K562 (cell line): ENCODE results near the gene C1QTNF12. TPM values are rescaled to one million over a fixed set of nuclear protein-coding genes. Genes with fewer than 3 reads are reported as not detected.

Source experiments
- ATAC-seq: fragments of 200-7000 bp; cut with Tn5 transposase; 3 replicates; pipeline ENCODE4 v1.9.1; 2020; ENCODE audit warnings: moderate library complexity
- BruUV-seq: library from RNA; stranded (reverse); fragments of 400-500 nt; replicated peaks from 2 replicates; lab custom pipeline; 2021; lab: Mats Ljungman, UMichigan
- CTCF ChIA-PET: fragments of 300-600 bp; formaldehyde crosslinking; extraction: SDS; loops from one replicate; lab custom pipeline; 2021; ENCODE audit warnings: low intra/inter-chr PET ratio; lab: Yijun Ruan, JAX
- POLR2A ChIA-PET: fragments of 300-600, 350-650 bp; sonication (Branson Sonifier 250); formaldehyde crosslinking; extraction: SDS; loops from one replicate; lab custom pipeline; 2021; ENCODE audit warnings: antibody characterized with exemption, inconsistent platforms; lab: Yijun Ruan, JAX
- DNase-seq, 4 experiments: peaks; one replicate each; pipeline versions ENCODE4 v3.0.0 to v3.0.0-alpha.2; 2011 to 2018; ENCODE audit warnings: low spot score in 3 of 4, mixed read lengths in 3 of 4; ENCODE audit errors: extremely low read depth in 1 of 4
- FAIRE-seq: peaks from 2 replicates; lab custom pipeline; 2011; peaks lifted over from hg19 to GRCh38; lab: Jason Lieb, UNC
- H2AFZ ChIP-seq: 2 replicates; pipeline ENCODE4 v1.6.0; 2011; ENCODE audit warnings: low read depth, low read length, control low read depth, inconsistent platforms
- H3K27ac ChIP-seq: fragments of 200-600 bp; 3 replicates; pipeline ENCODE4 v1.8.0; 2011; ENCODE audit warnings: low read depth, mild to moderate bottlenecking, control low read depth, inconsistent platforms, low read length, moderate library complexity, mixed read lengths; ENCODE audit errors: extremely low read depth
- H3K27me3 ChIP-seq, 2 experiments: fragments of 300-600 bp in 1 of 2; 2 replicates in 1 of 2; 3 replicates in 1 of 2; pipeline versions ENCODE4 v1.6.0 to v1.8.0; 2011; ENCODE audit warnings: inconsistent platforms in 2 of 2, low read length in 2 of 2, mild to moderate bottlenecking in 1 of 2, mixed read lengths in 1 of 2, moderate library complexity in 1 of 2; ENCODE audit not compliant: control insufficient read depth in 2 of 2, insufficient read depth in 2 of 2
- H3K36me3 ChIP-seq: fragments of 300-600 bp; 3 replicates; pipeline ENCODE4 v1.8.0; 2011; ENCODE audit warnings: mild to moderate bottlenecking, low read length, inconsistent platforms; ENCODE audit not compliant: control insufficient read depth, insufficient read depth
- H3K4me1 ChIP-seq, 2 experiments: fragments of 200-600 bp in 1 of 2; replicated peaks in 1 of 2; 2 replicates in 1 of 2; 3 replicates in 1 of 2; pipeline versions ENCODE4 v1.5.1 to v1.8.0; 2011; ENCODE audit warnings: inconsistent platforms in 2 of 2, low read length in 2 of 2, mild to moderate bottlenecking in 1 of 2, mixed read lengths in 1 of 2, moderate library complexity in 1 of 2; ENCODE audit not compliant: control insufficient read depth in 2 of 2, insufficient read depth in 2 of 2
- H3K4me2 ChIP-seq: 2 replicates; pipeline ENCODE4 v1.6.1; 2011; ENCODE audit warnings: low read length, control low read depth, inconsistent platforms, mixed read lengths; ENCODE audit not compliant: insufficient read depth
- H3K4me3 ChIP-seq: fragments of 200-600 bp; sonication (generic), shearing (Covaris generic); 2 replicates; pipeline ENCODE4 v1.5.1; 2016; ENCODE audit warnings: control low read depth, inconsistent platforms
- H3K79me2 ChIP-seq: fragments of 200-600 bp; 3 replicates; pipeline ENCODE4 v1.8.0; 2011; ENCODE audit warnings: low read length, inconsistent platforms; ENCODE audit not compliant: control insufficient read depth, insufficient read depth
- H3K9ac ChIP-seq, 2 experiments: 2 replicates each; pipeline versions ENCODE4 v1.6.0 to v1.6.1; 2011; ENCODE audit warnings: low read depth in 2 of 2, low read length in 2 of 2, control low read depth in 1 of 2, inconsistent platforms in 1 of 2, mild to moderate bottlenecking in 1 of 2, mixed read lengths in 1 of 2; ENCODE audit not compliant: insufficient read depth in 1 of 2
- H3K9me1 ChIP-seq: one replicate; pipeline ENCODE4 v1.6.0; 2011; ENCODE audit warnings: inconsistent platforms, mild to moderate bottlenecking, low read length, moderate library complexity; ENCODE audit not compliant: control insufficient read depth, insufficient read depth
- H3K9me3 ChIP-seq: replicated peaks from 2 replicates; pipeline ENCODE4 v1.5.1; 2011; ENCODE audit warnings: low read depth, low read length, inconsistent platforms; ENCODE audit not compliant: control insufficient read depth, insufficient read depth
- H4K20me1 ChIP-seq: replicated peaks from 2 replicates; pipeline ENCODE4 v1.6.1; 2011; ENCODE audit warnings: low read length, inconsistent platforms, mixed read lengths; ENCODE audit not compliant: control insufficient read depth, insufficient read depth
- CCNT2 ChIP-seq: IDR thresholded peaks from 2 replicates; pipeline ENCODE4 v1.6.1; 2011; ENCODE audit warnings: borderline replicate concordance, low read depth, mild to moderate bottlenecking, moderate library complexity, mixed read lengths, low read length; ENCODE audit not compliant: insufficient read length; ENCODE audit errors: extremely low read depth
- FIP1L1 ChIP-seq: fragments of 200-400 bp; formaldehyde crosslinking; IDR thresholded peaks from 2 replicates; pipeline ENCODE4 v1.6.1; 2018; ENCODE audit warnings: mild to moderate bottlenecking, low read depth, low read length; ENCODE audit not compliant: poor library complexity, severe bottlenecking
- POLR2AphosphoS5 ChIP-seq: IDR thresholded peaks from 2 replicates; pipeline ENCODE4 v1.6.1; 2011; ENCODE audit warnings: mild to moderate bottlenecking, low read depth, low read length, moderate library complexity; ENCODE audit not compliant: control insufficient read depth, insufficient read depth
- RBFOX2 ChIP-seq: fragments of 200-400 bp; formaldehyde crosslinking; IDR thresholded peaks from 2 replicates; pipeline ENCODE4 v1.6.1; 2017; ENCODE audit warnings: low read depth, mild to moderate bottlenecking, low read length, moderate library complexity
- THAP12 ChIP-seq: fragments of 250-450 bp; sonication (Bioruptor Pico); IDR thresholded peaks from 2 replicates; pipeline ENCODE4 v1.9.0; 2021; ENCODE audit warnings: mild to moderate bottlenecking, inconsistent platforms
- YBX1 ChIP-seq: fragments of 450-650 bp; IDR thresholded peaks from 2 replicates; pipeline ENCODE4 v1.7.1; 2016; ENCODE audit warnings: mild to moderate bottlenecking
- ZMIZ1 ChIP-seq, 2 experiments: fragments of 150-350 bp in 1 of 2; IDR thresholded peaks; 2 replicates each; pipeline ENCODE4 v1.6.1; 2012 to 2016; ENCODE audit warnings: low read depth in 2 of 2, low read length in 2 of 2, mild to moderate bottlenecking in 1 of 2, moderate library complexity in 1 of 2
- ZNF79 ChIP-seq: fragments of 250-450 bp; sonication (Bioruptor Pico); IDR thresholded peaks from 2 replicates; pipeline ENCODE4 v1.4.0; 2020; ENCODE audit warnings: low read depth, mild to moderate bottlenecking, moderate library complexity
- WGBS: fragments of 100-300 bp; shearing (Covaris generic); methylation state at CpG from one replicate; pipeline ENCODE4 v1.1.6; 2016; ENCODE audit warnings: low coverage, mixed read lengths; ENCODE audit not compliant: insufficient coverage; ENCODE audit errors: missing lambda C conversion rate; 5-methylcytosine and 5-hydroxymethylcytosine counted together
- in situ Hi-C: fragments of 300-500 bp; cut with MboI; formaldehyde crosslinking; loops from 4 replicates; pipeline ENCODE4 v1.15.0; 2018; ENCODE audit warnings: inconsistent platforms, mixed read lengths
- intact Hi-C: fragments of 100-400 bp; cut with micrococcal nuclease; formaldehyde crosslinking; loops from 2 replicates; pipeline ENCODE4 v1.14.2; 2022
- polyA plus RNA-seq, 8 experiments: library from polyadenylated mRNA; depleted of rRNA in 4 of 8; stranded (reverse) in 5 of 8; unstranded in 3 of 8; fragments of >200 nt; fragmentation: Nextera tagmentation in 2 of 8; fragmentation: Illumina TruSeq in 1 of 8; extraction: Ambion mirVana in 2 of 8; extraction: Trizol in 1 of 8; gene quantifications; 2 replicates each; pipeline versions ENCODE4 v1.2.1 to v1.2.3, GENCODE V29; 2011 to 2014; ENCODE audit warnings: inconsistent platforms in 1 of 8, missing spikeins in 1 of 8
- total RNA-seq, 7 experiments: library from RNA; depleted of rRNA in 6 of 7; stranded (reverse); fragments of >200 nt in 6 of 7; fragmentation: Illumina TruSeq in 2 of 7; extraction: Trizol in 2 of 7; gene quantifications; 2 replicates each; pipeline versions ENCODE4 v1.2.1 to v1.2.3, GENCODE V29; 2011 to 2021; ENCODE audit warnings: low replicate concordance in 1 of 7

Gene C1QTNF12
- total and polyA plus RNA-seq, 9 of the 15 experiments (the other 6 are each of a cell fraction or from before 2014, with no cell fraction given): 0.11 to 4.3 (median 0.93) TPM; not detected in 3

GRCh38 chr1:1228596-1229321, 17.8 kb downstream of the C1QTNF12 start (continued):
- TF ChIP-seq CCNT2: no peak

DNA sequence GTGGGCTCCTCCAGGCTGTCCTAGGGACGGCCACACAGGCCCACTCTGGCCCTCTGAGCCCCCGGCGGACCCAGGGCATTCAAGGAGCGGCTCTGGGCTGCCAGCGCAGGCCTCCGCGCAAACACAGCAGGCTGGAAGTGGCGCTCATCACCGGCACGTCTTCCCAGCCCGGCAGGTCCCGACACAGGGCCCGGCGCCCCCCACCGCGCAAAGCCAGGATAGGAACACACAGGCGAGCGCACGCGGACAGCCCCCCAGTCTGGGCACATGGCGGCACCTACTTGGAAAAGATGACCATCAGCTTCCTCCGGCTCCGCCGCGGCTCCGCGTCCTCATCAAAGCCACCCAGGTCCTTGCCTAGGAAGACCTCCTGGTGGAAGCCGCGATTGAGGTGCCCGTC, 18.3 kb downstream of the C1QTNF12 start:
- no peak overlapping the region for H2AFZ ChIP-seq
- H3K27me3 ChIP-seq: no peaks in the 10 kb centered on the region
- CTCF ChIA-PET: no interaction called here
- TF ChIP-seq THAP12 (CRISPR knock-in tag) (no peak), RBFOX2 (peak; percentile 21; the same call in 1 of the 2 replicates), FIP1L1 (peak; percentile 27), ZNF79 (no peak), YBX1 (no peak), POLR2AphosphoS5 (0 out of 2 replicates have a peak, but pooled peaks have one; percentile 8), ZMIZ1 (IDR thresholded peaks at IDR 0.05; ENCODE audit: low read depth in 2 of 2, low read length in 2 of 2) (no peak)
- no peak overlapping the region for H3K4me3 ChIP-seq
- H3K36me3 ChIP-seq: peaks cover 71% of the 10 kb centered on the region; the same call in 2 of the 3 replicates
- in situ Hi-C loops: no loop called here
- no peaks in the 10 kb centered on the region for H3K9me1 ChIP-seq
- peaks cover 6 to 68% of the 10 kb centered on the region in 2 experiments; a peak in 4 of 5 replicates for H3K4me1 ChIP-seq
- peaks cover 6% of the 10 kb centered on the region; the same call in 1 of the 2 replicates for H4K20me1 ChIP-seq
- H3K9me3 ChIP-seq: peaks cover 5% of the 10 kb centered on the region
- no peak overlapping the region; a peak in 1 of 4 replicates for H3K9ac ChIP-seq
- POLR2A ChIA-PET: interaction anchor here (1.3 kb wide), 1 partner anchor 23 kb away, joined by 5 read pairs; no protein-coding TSS in a partner anchor
- no peak overlapping the region for H3K27ac ChIP-seq
- 96% methylated on average over 28 of the region's 30 CpGs for WGBS
- ATAC-seq: no peak
- peaks cover 83% of the 10 kb centered on the region for H3K79me2 ChIP-seq
- no TSS peak for BruUV-seq
- DNase-seq: no peak
- FAIRE-seq: no peak
- intact Hi-C loops: no loop called here
- no peak overlapping the region for H3K4me2 ChIP-seq
